Stomach (tissue), 4 donors: ENCODE results near the gene LRCH1.

Source experiments
- CTCF ChIP-seq, 7 experiments: fragments of 450-650 bp in 4 of 7; fragments of 200-600 bp in 3 of 7; sonication (generic) in 3 of 7; IDR thresholded peaks; one replicate each; pipeline ENCODE4 v1.5.1; 2016 to 2019; ENCODE audit warnings: antibody characterized with exemption in 7 of 7, control low read depth in 2 of 7, mild to moderate bottlenecking in 1 of 7
- EP300 ChIP-seq: sonication (generic); formaldehyde crosslinking; IDR thresholded peaks from one replicate; pipeline ENCODE4 v1.6.1; 2017; ENCODE audit warnings: antibody characterized with exemption
- POLR2A ChIP-seq, 4 donors: fragments of 450-650 bp; IDR thresholded peaks; one replicate each; pipeline ENCODE4 v1.6.1; 2016; ENCODE audit warnings: antibody characterized with exemption in 4 of 4, control low read depth in 2 of 4, mild to moderate bottlenecking in 1 of 4, moderate library complexity in 1 of 4

GRCh38 chr13:46531953-46532352, 21.0 kb upstream of the LRCH1 start:
- TF ChIP-seq POLR2A (IDR thresholded peaks at IDR 0.05) (no peak), CTCF (IDR thresholded peaks at IDR 0.05) (no peak), EP300 (no peak)
